Measurements from ENCODE around the gene MTHFSD.

MTHFSD gene

GRCh38 chr16:86514481-86515376 is 40.3 kb downstream of the MTHFSD start:
- DNase-seq (ENCODE audit: low spot score) = no peak

GRCh38 chr16:86513471-86514277 is 41.4 kb downstream of the MTHFSD start:
- DNase-seq (ENCODE audit: low spot score) = no peak

GRCh38 chr16:86512860-86513470 is 42.1 kb downstream of the MTHFSD start:
- no peak for DNase-seq (ENCODE audit: low spot score)

GRCh38 chr16:86512301-86512859 is 42.7 kb downstream of the MTHFSD start:
- DNase-seq (ENCODE audit: low spot score) = no peak

DNA sequence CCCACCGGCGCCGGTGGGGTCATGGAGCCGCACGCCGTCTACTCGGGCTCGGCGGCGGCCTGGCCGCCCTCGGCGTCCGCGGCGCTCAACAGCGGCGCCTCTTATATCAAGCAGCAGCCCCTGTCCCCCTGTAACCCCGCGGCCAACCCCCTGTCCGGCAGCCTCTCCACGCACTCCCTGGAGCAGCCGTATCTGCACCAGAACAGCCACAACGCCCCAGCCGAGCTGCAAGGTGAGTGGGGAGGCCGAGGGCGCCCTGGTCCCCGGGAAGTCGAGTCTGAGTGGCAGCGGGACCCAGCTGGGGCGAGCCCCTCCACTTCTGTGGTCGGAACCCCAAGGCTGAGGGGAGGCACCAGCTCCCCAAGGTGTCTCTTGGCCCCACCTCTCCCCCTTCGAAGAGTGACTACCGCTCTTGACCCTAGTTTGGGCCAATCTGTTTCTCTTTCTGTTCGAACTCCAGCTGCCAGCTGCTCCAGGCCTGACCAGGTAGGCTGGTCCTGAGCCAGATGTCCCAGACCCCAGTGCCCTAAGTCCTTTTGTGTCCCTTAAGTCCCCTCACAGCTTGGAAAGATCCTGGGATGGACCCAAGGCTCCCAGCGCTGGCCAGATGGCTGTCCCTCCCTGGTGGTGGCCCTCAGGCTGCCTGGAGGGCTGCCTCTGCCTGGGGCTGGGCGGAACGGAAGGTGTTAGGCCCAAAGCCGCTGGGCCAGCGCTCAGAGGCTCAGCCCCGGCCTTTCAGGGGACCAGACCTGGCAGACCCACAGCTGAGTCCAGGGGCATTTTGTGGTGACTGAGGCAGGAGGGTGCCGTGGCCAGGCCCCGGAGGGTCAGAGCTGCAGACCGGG is 43.5 kb downstream of the MTHFSD start:
- no peak for DNase-seq (ENCODE audit: low spot score)

GRCh38 chr16:86510465-86511261 is 44.4 kb downstream of the MTHFSD start, which contains the start of gene FOXF1:
Gene FOXF1, plus strand, starts transcription at chr16:86510527. Its CDS starts 43 bp downstream, at chr16:86510570.
- no peak for DNase-seq (ENCODE audit: low spot score)

DNA sequence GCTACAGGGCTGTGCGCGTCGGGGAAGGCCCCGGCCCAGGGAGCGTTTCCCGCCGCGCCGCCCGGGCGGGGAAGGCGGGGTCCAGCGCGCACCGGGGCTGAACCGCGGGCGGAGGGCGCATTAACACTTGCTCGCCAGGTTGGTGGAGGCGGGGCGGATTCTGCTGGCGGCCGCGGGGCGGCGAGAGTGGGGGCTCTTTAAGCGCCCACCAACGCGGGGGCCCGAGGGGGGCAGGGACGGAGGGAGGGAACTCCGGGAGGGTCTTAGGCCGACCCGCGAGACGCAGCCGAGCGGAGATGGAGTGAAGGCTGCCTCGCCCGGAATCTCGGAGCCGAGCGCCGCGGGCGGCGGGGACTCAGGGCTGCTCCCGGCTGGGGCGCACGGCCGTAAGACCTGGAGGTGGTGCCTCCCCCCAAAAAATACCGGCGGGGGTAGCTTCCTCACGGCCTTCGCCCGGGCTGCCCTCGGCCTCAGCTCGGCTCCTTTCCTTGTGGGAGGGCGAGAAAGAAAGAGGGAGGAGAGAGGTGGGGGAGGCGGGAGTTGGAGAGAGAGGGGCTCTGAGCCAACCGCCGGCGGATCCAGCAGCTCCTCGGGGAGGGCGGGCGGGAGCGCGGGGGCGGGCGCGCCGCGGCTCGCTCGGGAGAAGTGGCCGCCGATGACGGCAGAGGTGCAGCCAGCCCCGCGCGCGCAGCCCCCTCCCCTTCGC is 45.1 kb downstream of the MTHFSD start:
- DNase-seq (ENCODE audit: low spot score) = no peak

GRCh38 chr16:86508947-86509758 is 45.9 kb downstream of the MTHFSD start:
- DNase-seq (ENCODE audit: low spot score) = no peak

DNA sequence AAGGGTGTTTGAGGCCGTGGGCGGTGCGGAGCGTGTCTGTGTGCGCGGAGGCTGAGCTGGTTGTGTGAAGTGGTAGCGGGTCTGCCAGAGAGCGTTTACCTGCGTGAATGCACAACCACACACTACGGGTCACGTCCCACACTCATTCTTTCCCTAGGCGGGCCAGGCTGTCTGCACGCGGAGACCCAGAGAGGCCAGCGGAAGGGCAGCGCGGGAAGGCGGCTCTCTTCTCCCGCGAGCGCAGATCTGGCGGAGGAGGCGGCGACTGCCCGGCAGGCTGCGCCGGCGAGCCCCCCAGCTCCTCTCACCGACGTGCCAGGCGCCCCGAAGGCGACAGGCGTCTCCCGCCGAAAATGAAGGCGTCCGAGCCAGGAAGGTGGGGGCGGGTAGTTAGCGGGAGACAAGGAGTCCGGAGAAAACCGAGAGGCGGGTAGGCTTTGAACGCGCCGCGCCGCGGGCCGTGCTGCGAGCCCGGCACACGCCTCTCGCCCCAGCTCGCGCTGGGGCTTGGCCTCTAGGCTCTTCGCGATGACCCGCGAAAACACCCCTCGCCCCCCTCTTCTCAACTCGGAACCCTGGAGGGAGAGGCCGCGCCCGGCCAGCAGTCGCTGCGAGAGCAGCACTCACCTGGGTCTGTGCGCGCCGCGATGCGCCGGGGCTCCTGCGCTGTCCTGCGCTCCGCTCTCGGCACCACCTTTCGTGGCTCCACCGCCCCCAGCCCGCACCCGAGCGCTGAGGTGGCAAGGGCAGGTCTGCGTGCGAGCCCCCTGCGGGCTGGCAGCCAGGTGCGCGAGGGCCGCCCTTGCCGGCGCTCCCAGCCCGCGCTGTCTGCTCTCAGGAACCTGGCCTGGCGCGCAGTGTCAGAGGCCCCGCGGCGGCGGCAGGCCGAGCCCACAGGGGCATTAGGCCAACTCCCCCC is 46.7 kb downstream of the MTHFSD start:
- no peak for DNase-seq (ENCODE audit: low spot score)

- no peak for DNase-seq (ENCODE audit: low spot score)
Observed at GRCh38 chr16:86507173-86508027, 47.6 kb downstream of the MTHFSD start.

GRCh38 chr16:86505899-86506864 is 48.9 kb downstream of the MTHFSD start:
- no peak for DNase-seq (ENCODE audit: low spot score)

DNA sequence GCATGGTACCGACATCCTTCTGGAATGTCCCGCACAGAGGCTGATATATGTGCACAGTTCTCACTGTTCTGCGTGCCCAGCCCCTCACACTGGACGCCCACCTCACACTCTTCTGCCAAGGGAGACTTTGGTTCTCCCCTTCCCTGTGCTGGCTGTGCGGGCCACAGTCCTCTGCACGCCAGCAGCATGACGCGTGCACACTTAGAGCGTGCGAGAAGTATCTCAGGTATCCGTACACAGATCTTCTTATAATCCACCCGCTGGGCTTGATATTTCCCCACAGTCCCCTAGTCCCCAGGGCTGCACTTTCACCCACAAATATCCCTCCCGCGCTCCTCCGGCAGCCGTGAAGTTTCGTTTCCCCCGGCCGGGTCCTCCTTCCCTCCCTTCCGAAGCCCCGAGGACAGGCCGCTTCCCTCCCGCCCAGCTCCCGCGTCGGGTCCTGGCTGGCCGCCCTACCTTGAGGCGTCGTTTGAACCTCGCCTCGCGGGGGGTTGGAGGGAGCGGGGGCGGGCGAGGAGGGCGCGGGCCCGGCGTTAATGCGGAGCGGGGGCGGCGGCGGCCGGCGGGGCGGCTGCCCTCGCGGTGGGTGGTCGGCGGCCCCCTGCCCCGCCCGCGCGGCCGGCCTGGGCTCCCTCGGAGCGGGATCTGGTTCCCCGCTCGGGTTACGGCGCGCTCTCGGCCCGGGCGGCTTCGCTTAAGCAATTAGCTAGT is 49.7 kb downstream of the MTHFSD start:
- no peak for DNase-seq (ENCODE audit: low spot score)

GRCh38 chr16:86504315-86505184 is 50.5 kb downstream of the MTHFSD start:
- no peak for DNase-seq (ENCODE audit: low spot score)

- no peak for DNase-seq (ENCODE audit: low spot score)
Observed at GRCh38 chr16:86503830-86504229, 51.2 kb downstream of the MTHFSD start.
